GM19372 (cell line): ENCODE data around the gene FAIM.
"Not testable (repeated sequence)": the region's sequence is repeated elsewhere in the genome, so short reads cannot be mapped to it uniquely, and the experiment has no call there.

ENCODE experiments used
- ATAC-seq: cut with Tn5 transposase; IDR thresholded peaks from one replicate; pipeline ENCODE4 v1.9.1; 2021; ENCODE audit warnings: mild to moderate bottlenecking, low read depth, moderate library complexity; ENCODE audit not compliant: unreplicated experiment

The FAIM gene

DNA sequence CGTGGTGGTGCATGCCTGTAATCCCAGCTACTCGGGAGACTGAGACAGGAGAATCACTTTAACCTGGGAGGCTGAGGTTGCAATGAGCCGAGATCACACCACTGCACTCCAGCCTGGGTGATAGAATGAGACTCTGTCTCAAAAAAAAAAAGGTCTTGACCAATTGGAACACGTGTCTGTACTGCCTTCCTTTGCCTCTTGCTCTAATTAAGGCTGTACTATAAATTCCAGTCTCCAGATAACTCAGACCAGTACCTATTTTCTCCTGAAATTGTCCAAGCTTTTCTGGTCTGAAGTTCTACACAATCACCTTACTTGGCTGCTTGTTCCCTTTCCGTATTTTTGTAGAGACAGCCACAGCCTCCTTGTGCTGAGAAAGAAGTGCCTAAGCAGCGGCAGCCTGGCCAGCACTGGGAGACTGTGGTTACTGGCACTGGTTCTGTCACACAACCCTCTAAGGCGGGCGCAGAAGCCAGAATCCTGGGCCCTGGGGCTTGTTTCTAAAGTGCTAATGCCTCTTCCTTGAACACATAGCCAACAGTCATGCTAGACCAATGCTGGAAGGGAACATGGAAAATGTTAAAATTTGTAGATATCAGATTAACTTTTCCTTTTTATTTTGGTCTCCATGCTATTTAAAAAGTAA is 8.3 kb upstream of the FAIM start:
- ATAC-seq, result no peak

DNA sequence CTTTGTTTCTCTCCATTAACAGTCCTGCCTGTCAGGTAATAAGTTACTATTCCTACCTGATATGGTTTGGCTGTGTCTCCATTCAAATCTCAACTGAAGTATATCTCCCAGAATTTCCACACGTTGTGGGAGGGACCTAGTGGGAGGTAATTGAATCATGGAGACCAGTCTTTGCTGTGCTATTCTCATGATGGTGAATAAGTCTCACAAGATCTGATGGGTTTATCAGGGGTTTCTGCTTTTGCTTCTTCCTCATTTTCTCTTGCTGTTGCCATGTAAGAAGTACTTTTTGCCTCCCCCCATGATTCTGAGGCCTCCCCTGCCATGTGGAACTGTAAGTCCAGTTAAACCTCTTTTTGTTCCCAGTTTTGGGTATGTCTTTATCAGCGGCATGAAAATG is 6.9 kb upstream of the FAIM start:
- ATAC-seq, result not testable (repeated sequence)

GRCh38 chr3:138604106-138604595 is 4.4 kb upstream of the FAIM start:
- ATAC-seq, result not testable (repeated sequence)

DNA sequence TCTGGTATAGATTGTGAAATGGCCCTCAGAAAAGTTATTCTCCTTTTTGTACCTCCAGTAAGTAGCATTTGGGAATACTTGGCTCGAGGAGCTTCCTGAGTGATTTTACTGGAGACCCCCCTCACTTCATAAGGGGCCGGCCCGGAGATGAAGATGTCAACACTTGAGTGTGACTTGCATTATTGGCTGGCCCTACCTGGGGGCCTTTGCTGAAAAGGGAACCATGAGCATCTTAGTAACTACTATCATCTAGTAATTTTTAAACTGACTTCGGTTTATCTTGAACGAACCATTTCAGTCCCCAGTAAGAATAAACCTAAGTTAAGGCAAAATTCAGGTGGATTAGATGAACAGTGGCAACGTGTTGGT is 1.3 kb downstream of the FAIM start:
- no peak for ATAC-seq

DNA sequence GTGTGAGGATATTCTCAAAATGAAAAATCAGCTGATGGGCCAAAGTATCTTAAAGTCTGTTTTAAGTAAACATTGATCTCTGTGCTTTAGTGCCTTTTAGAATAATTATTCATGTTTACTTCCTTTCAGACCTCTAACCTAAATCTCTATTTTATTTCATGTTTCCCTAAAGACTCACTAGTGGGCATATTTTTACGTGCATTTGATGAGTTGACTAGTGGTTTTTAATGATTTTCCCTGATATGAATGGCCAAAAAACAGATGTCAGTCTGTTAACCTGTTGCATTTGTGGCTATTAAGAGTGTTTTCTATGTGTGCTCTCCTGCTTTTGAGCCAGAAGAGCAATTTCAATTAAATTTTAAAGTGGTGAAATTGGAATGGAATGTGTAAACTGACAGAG is 6.9 kb downstream of the FAIM start:
- ATAC-seq, result no peak

GRCh38 chr3:138620431-138620830 is 11.9 kb downstream of the FAIM start:
- no peak for ATAC-seq

DNA sequence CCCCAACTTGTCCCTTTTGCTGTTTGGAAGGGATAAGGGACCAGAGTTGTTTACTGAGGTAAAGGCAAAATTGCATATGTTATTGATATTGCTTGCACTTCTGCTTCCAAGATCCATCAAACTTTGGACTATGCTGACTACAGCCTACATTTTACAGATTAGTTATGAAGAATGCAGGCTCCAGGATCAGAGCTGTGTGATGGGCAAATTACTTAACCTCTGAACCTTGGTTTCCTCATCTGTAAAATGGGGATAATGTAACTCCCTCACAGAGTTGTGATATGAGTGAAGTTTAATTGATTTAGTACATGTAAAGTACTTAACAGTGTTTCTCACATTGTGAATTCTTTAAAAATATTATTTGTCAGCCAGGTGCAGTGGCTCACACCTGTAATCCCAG is 15.9 kb downstream of the FAIM start:
- ATAC-seq, result no peak

GRCh38 chr3:138625707-138626365 is 17.3 kb downstream of the FAIM start:
- no peak for ATAC-seq

DNA sequence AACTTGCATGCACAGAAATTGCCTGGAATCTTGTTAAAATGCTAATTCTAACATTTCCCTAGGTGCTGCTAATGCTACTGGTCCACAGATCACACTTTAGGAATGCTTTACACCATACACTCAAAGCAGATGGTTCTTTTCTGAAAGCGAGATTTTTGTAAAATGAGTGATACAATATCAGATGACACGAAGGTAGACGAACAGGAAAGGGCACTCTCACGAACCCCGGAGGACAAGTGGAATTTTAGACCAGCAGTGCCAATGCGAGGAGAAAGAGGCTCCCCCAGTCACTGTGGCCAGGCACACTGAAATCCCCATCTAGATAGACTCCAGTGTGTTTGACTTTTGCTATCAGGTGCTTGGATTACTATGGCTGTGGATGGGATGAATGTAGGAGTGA is 21.0 kb downstream of the FAIM start:
- ATAC-seq, result no peak

DNA sequence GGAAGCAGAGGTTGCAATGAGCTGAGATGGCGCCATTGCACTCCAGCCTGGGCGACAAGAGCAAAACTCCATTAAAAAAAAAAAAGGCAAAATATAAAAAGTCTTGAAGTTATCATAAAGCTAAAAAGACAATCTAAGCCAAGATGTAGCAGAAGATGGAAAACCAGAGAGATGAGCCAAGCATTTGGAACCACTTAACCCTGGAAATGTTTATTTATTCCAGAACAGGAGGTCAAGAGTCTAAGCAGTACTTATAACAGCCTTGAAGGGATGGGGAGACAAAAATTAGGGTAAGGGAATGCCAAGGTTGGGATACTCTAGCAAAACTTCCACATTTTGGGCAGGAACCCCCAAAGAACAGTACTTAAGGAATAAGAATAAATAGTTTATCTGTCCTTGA is 30.1 kb downstream of the FAIM start:
- ATAC-seq, result no peak

DNA sequence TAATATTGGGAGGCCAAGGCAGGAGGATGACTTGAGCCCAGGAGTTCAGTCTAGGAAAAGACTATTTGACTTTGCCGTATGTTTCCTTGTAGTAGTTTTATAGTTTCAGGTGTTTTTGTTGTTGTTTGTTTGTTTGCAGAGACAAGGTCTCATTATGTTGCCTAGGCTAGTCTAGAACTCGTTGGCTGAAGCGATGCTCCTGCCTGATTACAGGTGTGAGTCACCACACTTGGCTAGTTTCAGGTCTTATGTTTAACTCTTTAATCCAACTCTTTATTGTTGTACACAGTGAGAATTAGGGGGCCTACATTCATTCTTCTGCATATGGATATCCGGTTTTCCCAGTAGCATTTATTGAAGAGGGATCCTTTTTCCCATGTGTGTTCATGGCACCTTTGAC is 32.0 kb downstream of the FAIM start:
- ATAC-seq, result no peak

DNA sequence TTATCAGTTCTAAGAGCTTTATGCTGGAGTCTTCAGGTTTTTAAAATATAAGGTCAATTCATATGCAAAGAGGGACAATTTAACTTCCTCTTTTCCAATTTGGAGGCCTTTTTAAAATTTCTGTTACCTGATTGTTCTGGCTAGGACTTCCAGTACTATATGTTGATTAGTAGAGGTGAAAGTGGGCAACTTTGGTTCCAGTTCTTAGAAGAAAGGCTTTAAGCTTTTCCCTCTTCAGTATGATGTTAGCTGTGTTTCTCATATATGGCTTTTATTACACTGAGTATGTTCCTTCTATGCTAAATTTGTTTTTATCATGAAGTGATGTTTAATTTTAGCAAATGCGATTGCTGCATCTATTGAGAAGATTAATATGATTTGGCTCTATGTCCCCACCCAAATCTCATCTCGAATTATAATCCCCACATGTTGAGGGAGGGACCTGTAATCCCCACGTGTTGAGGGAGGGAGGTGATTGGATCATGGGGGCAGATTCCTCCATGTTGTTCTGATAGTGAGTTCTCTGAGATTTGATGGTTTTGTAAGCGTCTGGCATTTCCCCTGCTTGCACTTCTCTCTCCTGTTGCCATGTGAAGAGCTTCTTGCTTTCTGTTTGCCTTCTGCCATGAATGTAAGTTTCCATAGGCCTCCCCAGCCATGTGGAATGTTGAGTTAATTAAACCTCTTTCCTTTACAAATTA is 33.8 kb downstream of the FAIM start:
- no peak for ATAC-seq

- ATAC-seq, result no peak
Observed at GRCh38 chr3:138642927-138643253, 34.3 kb downstream of the FAIM start.

- no peak for ATAC-seq
Observed at GRCh38 chr3:138646008-138646407, 37.4 kb downstream of the FAIM start.

- no peak for ATAC-seq
Observed at GRCh38 chr3:138646513-138646912, 37.9 kb downstream of the FAIM start.

- ATAC-seq, result no peak
Observed at GRCh38 chr3:138649134-138649533, 40.6 kb downstream of the FAIM start.

DNA sequence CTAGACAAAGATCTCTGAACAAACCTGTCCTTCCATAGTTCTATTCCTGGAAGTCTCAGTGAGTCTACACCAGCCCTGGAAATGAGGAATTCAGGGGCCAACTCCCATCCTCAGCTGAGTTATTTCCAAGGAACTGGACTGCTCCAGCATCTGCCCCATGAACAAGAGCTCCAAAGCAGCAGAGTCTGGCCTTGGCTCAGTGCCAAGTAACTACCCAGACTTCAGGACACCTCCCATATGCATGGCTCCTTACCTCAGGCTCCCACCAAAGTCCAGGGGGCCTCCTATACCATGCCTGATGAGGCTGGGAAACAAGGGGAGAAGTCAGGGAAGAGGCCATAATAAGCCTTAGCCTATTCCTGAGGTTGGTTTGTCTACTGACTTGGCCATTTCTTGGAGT is 45.0 kb downstream of the FAIM start:
- ATAC-seq, result no peak

GRCh38 chr3:138657508-138657907 is 48.9 kb downstream of the FAIM start:
- no peak for ATAC-seq

DNA sequence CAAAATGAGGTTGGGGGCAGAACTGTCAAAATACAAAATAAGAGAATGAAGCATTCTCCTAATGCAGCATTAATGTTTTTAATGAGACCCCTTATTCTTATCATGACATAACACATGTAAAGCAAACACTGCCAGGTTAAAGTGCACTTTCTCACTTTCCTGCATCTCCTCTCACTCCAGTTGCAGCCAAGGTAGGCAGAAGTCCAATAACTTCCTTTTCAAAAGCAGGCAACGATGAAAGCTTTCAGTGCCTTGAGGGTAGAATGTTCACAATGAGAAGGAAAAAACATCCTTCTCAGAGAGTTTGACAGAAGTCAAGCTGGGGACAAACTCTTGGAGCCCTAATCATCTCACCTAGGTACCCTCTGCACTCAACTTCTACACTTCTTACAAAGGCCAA is 59.5 kb downstream of the FAIM start:
- no peak for ATAC-seq

DNA sequence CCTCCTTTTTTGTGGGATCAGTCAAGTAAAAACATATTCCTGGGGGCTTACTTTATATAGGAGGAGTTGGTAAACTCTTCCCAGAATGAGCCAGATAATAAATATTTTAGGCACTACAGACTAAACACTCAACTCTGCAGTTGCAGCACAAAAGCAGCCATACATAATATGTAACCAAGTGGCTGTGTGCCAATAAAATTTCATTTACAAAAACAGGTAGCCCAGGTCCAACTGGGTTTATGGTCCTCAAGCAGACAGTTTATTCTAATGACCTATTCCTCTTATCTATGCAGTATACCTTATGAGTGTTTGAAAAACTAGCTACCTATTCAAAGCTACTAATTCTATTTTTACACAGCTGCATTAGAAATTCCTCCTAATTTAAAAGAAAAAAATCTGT is 61.8 kb downstream of the FAIM start:
- ATAC-seq, result no peak

DNA sequence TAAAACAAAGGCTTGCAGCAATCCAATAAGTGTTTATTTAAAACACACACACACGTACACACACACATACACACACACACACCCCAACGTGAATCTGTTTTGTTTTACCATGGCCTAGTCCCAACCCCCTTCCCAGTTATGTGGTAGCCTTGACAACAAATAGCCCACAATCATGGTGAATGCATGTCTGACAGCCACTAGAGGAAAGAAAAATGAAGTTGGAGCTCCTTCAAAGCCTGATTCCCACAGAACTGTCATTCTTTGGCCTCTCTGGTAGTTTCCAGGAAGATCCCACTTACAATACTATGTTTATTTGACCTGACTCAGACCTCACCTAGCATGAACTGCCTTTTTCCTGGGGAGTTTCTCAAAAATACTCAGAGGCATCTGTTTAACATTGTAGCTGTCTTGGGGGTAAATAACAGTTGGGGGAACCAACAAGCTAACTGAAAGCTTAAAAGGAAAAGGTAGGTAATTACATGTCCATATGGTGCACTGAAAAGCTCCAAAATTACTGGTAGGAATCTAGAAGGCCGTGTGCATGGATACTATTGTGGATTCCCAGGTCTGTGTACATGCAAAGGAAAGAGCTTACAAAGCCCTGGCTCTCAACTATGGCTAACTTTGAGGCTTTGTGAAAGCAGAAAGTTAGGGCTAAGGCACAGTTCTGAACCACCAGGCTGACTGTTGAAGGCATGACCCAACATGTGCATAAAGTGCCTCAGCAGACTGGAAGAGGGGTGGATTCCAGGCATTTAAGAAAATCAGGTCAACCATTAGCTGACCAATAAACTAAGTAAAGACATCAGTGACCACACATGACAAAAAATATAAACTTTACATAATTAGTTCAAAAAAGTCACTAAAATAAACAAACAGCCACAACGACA is 65.3 kb downstream of the FAIM start:
- no peak for ATAC-seq
